ENCODE results near the gene ADAMTS18. TPM values are rescaled to one million over a fixed set of nuclear protein-coding genes. Genes with fewer than 3 reads are reported as not detected.

Gene ADAMTS18
- total RNA-seq, 2 experiments from 2014 or later: not detected

- POLR2A ChIA-PET: no interaction called here
- no TSS peak for BruUV-seq (replicated peaks)
- intact Hi-C loops (cut with micrococcal nuclease; ENCODE audit: unreplicated experiment): no loop called here
- no peak overlapping the region for H3K27ac ChIP-seq (ENCODE audit: low read depth, low read length, poor library complexity, severe bottlenecking)
- H3K36me3 ChIP-seq (ENCODE audit: insufficient read depth, low read length): no peaks in the 10 kb centered on the region
- CTCF ChIA-PET (ENCODE audit: unreplicated experiment): no interaction called here
- no peaks in the 10 kb centered on the region for H3K4me1 ChIP-seq (ENCODE audit: insufficient read depth, low read length, poor library complexity, severe bottlenecking)
- no peaks in the 10 kb centered on the region for H3K79me2 ChIP-seq (ENCODE audit: insufficient read depth, low read depth, low read length)
- H3K4me2 ChIP-seq (ENCODE audit: low read length): no peak overlapping the region
- no peak for DNase-seq (ENCODE audit: low spot score)
- no peak for TF ChIP-seq EZH2phosphoT487 (IDR thresholded peaks at IDR 0.05; ENCODE audit: borderline replicate concordance, low read depth, low read length)
- TF ChIP-seq, protein P1, sequence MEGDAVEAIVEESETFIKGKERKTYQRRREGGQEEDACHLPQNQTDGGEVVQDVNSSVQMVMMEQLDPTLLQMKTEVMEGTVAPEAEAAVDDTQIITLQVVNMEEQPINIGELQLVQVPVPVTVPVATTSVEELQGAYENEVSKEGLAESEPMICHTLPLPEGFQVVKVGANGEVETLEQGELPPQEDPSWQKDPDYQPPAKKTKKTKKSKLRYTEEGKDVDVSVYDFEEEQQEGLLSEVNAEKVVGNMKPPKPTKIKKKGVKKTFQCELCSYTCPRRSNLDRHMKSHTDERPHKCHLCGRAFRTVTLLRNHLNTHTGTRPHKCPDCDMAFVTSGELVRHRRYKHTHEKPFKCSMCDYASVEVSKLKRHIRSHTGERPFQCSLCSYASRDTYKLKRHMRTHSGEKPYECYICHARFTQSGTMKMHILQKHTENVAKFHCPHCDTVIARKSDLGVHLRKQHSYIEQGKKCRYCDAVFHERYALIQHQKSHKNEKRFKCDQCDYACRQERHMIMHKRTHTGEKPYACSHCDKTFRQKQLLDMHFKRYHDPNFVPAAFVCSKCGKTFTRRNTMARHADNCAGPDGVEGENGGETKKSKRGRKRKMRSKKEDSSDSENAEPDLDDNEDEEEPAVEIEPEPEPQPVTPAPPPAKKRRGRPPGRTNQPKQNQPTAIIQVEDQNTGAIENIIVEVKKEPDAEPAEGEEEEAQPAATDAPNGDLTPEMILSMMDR (conservative IDR thresholded peaks at IDR 0.05; ENCODE audit: low read length): no peak
- H2AFZ ChIP-seq (ENCODE audit: low read length): no peak overlapping the region
- no peaks in the 10 kb centered on the region for H3K9me3 ChIP-seq (ENCODE audit: low read length)
- H3K4me3 ChIP-seq (ENCODE audit: low read depth, low read length, poor library complexity, severe bottlenecking): no peak overlapping the region
- H4K20me1 ChIP-seq (ENCODE audit: insufficient read depth, low read length): no peaks in the 10 kb centered on the region
- H3K9me2 ChIP-seq (ENCODE audit: insufficient read depth, low read length): no peaks in the 10 kb centered on the region
Observed at GRCh38 chr16:77472262-77472661, 37.4 kb upstream of the ADAMTS18 start.

GRCh38 chr16:77470851-77471250 lies 36.0 kb upstream of the ADAMTS18 start:
- intact Hi-C loops (cut with micrococcal nuclease; ENCODE audit: unreplicated experiment): no loop called here
- no TSS peak for BruUV-seq (replicated peaks)
- Histone ChIP-seq H4K20me1 (ENCODE audit: insufficient read depth, low read length) (no peaks in the 10 kb centered on the region), H3K36me3 (ENCODE audit: insufficient read depth, low read length) (no peaks in the 10 kb centered on the region), H3K9me3 (ENCODE audit: low read length) (no peaks in the 10 kb centered on the region), H3K27ac (ENCODE audit: low read depth, low read length, poor library complexity, severe bottlenecking) (no peak overlapping the region), H3K9me2 (ENCODE audit: insufficient read depth, low read length) (no peaks in the 10 kb centered on the region), H2AFZ (ENCODE audit: low read length) (no peak overlapping the region), H3K4me1 (ENCODE audit: insufficient read depth, low read length, poor library complexity, severe bottlenecking) (no peaks in the 10 kb centered on the region), H3K4me2 (ENCODE audit: low read length) (no peak overlapping the region), H3K4me3 (ENCODE audit: low read depth, low read length, poor library complexity, severe bottlenecking) (no peak overlapping the region), H3K79me2 (ENCODE audit: insufficient read depth, low read depth, low read length) (no peaks in the 10 kb centered on the region)
- ChIA-PET CTCF (ENCODE audit: unreplicated experiment) (no interaction called here), POLR2A (no interaction called here)
- DNase-seq (ENCODE audit: low spot score): no peak
- no peak for TF ChIP-seq EZH2phosphoT487 (IDR thresholded peaks at IDR 0.05; ENCODE audit: borderline replicate concordance, low read depth, low read length)
- TF ChIP-seq, protein P1 (conservative IDR thresholded peaks at IDR 0.05; ENCODE audit: low read length): no peak

DNA sequence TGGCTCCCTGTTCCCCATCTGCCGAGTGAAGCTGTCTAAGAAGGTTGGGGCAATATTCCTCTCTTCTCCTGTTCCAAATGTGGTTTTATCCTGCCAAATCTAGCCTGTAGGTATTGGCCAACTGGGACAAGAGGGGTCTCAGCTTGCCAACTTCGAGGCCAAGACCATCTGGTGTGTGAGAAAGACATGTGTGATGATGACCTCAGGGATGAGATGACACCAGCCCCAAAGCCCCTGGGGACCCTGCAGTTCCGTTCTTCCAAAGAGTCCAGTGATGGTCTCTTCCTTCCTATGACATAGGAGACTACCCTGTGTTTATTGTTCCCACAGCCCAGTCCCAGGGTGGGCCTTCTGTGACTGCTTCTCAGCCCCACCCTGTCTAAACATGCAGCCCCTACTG lies 34.8 kb upstream of the ADAMTS18 start:
- TF ChIP-seq EZH2phosphoT487 (IDR thresholded peaks at IDR 0.05; ENCODE audit: borderline replicate concordance, low read depth, low read length): no peak
- TF ChIP-seq, protein P1 (conservative IDR thresholded peaks at IDR 0.05; ENCODE audit: low read length): no peak
- ChIA-PET POLR2A (interaction anchor here (0.5 kb wide), 1 partner anchor 39 kb away, joined by 3 read pairs; no protein-coding TSS in a partner anchor), CTCF (ENCODE audit: unreplicated experiment) (no interaction called here)
- Histone ChIP-seq H3K36me3 (ENCODE audit: insufficient read depth, low read length) (no peaks in the 10 kb centered on the region), H3K4me1 (ENCODE audit: insufficient read depth, low read length, poor library complexity, severe bottlenecking) (no peaks in the 10 kb centered on the region), H3K4me2 (ENCODE audit: low read length) (no peak overlapping the region), H3K79me2 (ENCODE audit: insufficient read depth, low read depth, low read length) (no peaks in the 10 kb centered on the region), H3K9me2 (ENCODE audit: insufficient read depth, low read length) (no peaks in the 10 kb centered on the region), H3K27ac (ENCODE audit: low read depth, low read length, poor library complexity, severe bottlenecking) (no peak overlapping the region), H3K4me3 (ENCODE audit: low read depth, low read length, poor library complexity, severe bottlenecking) (no peak overlapping the region), H2AFZ (ENCODE audit: low read length) (no peak overlapping the region), H4K20me1 (ENCODE audit: insufficient read depth, low read length) (no peaks in the 10 kb centered on the region), H3K9me3 (ENCODE audit: low read length) (no peaks in the 10 kb centered on the region)
- no peak for DNase-seq (ENCODE audit: low spot score)
- intact Hi-C loops (cut with micrococcal nuclease; ENCODE audit: unreplicated experiment): no loop called here
- BruUV-seq (replicated peaks): no TSS peak

Measured in OCI-LY7 (cell line).